KMS-11 (cell line): Measurements from ENCODE around the gene SLC38A4.

ENCODE experiments used
- H2AFZ ChIP-seq: fragments of 200-600 bp; sonication (generic); 2 replicates; pipeline ENCODE4 v1.6.1; 2016; ENCODE audit warnings: antibody characterized with exemption, mixed run types, low read depth
- H3K27ac ChIP-seq: fragments of 200-600 bp; sonication (generic); 2 replicates; pipeline ENCODE4 v1.6.1; 2016; ENCODE audit warnings: mild to moderate bottlenecking, mixed run types
- H3K27me3 ChIP-seq: fragments of 200-600 bp; sonication (generic); 2 replicates; pipeline ENCODE4 v1.6.1; 2017; ENCODE audit warnings: mild to moderate bottlenecking, low read depth, mixed run types, moderate library complexity; ENCODE audit not compliant: insufficient read depth
- H3K36me3 ChIP-seq: fragments of 200-600 bp; sonication (generic); 2 replicates; pipeline ENCODE4 v1.6.1; 2017; ENCODE audit warnings: mild to moderate bottlenecking, mixed run types; ENCODE audit not compliant: insufficient read depth
- H3K4me1 ChIP-seq: fragments of 200-600 bp; sonication (generic); 2 replicates; pipeline ENCODE4 v1.6.1; 2016; ENCODE audit warnings: mild to moderate bottlenecking, low read depth, mixed run types; ENCODE audit not compliant: poor library complexity, severe bottlenecking
- H3K4me2 ChIP-seq: fragments of 200-600 bp; sonication (generic); 2 replicates; pipeline ENCODE4 v1.7.0; 2016; ENCODE audit warnings: mild to moderate bottlenecking, mixed run types
- H3K4me3 ChIP-seq: fragments of 200-600 bp; sonication (generic); IDR thresholded peaks from 2 replicates; pipeline ENCODE4 v1.6.1; 2017; ENCODE audit warnings: low read depth, low read length, mixed read lengths; ENCODE audit not compliant: insufficient read depth
- H3K79me2 ChIP-seq: fragments of 200-600 bp; sonication (generic); 2 replicates; pipeline ENCODE4 v1.6.1; 2016; ENCODE audit warnings: low read depth, mixed run types; ENCODE audit not compliant: insufficient read depth
- H3K9ac ChIP-seq: fragments of 200-600 bp; sonication (generic); 2 replicates; pipeline ENCODE4 v1.6.1; 2016; ENCODE audit warnings: mild to moderate bottlenecking, mixed run types
- H4K20me1 ChIP-seq: fragments of 200-600 bp; sonication (generic); 2 replicates; pipeline ENCODE4 v1.6.1; 2016; ENCODE audit warnings: mild to moderate bottlenecking, mixed run types; ENCODE audit not compliant: insufficient read depth
- TF ChIP-seq, protein P1 (sequence below): fragments of 200-600 bp; sonication (generic); conservative IDR thresholded peaks from 2 replicates; pipeline ENCODE4 v1.6.1; 2017; ENCODE audit warnings: low read depth, mild to moderate bottlenecking, antibody characterized with exemption, low read length, moderate library complexity, mixed read lengths

Gene SLC38A4

GRCh38 chr12:46790066-46790465 lies 35.7 kb downstream of the SLC38A4 start:
- H3K4me1 ChIP-seq, result peaks cover 4% of the 10 kb centered on the region
- H4K20me1 ChIP-seq, result no peaks in the 10 kb centered on the region
- no peak overlapping the region for H3K9ac ChIP-seq
- no peak overlapping the region for H3K4me2 ChIP-seq
- H3K36me3 ChIP-seq, result no peaks in the 10 kb centered on the region
- TF ChIP-seq, protein P1, sequence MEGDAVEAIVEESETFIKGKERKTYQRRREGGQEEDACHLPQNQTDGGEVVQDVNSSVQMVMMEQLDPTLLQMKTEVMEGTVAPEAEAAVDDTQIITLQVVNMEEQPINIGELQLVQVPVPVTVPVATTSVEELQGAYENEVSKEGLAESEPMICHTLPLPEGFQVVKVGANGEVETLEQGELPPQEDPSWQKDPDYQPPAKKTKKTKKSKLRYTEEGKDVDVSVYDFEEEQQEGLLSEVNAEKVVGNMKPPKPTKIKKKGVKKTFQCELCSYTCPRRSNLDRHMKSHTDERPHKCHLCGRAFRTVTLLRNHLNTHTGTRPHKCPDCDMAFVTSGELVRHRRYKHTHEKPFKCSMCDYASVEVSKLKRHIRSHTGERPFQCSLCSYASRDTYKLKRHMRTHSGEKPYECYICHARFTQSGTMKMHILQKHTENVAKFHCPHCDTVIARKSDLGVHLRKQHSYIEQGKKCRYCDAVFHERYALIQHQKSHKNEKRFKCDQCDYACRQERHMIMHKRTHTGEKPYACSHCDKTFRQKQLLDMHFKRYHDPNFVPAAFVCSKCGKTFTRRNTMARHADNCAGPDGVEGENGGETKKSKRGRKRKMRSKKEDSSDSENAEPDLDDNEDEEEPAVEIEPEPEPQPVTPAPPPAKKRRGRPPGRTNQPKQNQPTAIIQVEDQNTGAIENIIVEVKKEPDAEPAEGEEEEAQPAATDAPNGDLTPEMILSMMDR, result no peak
- H3K27ac ChIP-seq, result no peak overlapping the region
- no peaks in the 10 kb centered on the region for H3K79me2 ChIP-seq
- no peaks in the 10 kb centered on the region for H3K27me3 ChIP-seq
- no peak overlapping the region for H2AFZ ChIP-seq
- H3K4me3 ChIP-seq, result no peak overlapping the region

GRCh38 chr12:46788072-46788887 lies 37.5 kb downstream of the SLC38A4 start:
- Histone ChIP-seq H3K4me1 (peaks cover 16% of the 10 kb centered on the region), H2AFZ (no peak overlapping the region), H3K27me3 (no peaks in the 10 kb centered on the region), H3K9ac (no peak overlapping the region), H3K4me2 (no peak overlapping the region), H3K4me3 (no peak overlapping the region), H4K20me1 (no peaks in the 10 kb centered on the region), H3K79me2 (no peaks in the 10 kb centered on the region), H3K36me3 (no peaks in the 10 kb centered on the region), H3K27ac (no peak overlapping the region)
- TF ChIP-seq, protein P1, result no peak

GRCh38 chr12:46787496-46788055 lies 38.2 kb downstream of the SLC38A4 start:
- H3K4me3 ChIP-seq, result no peak overlapping the region
- H3K4me2 ChIP-seq, result no peak overlapping the region
- no peak overlapping the region for H3K9ac ChIP-seq
- H2AFZ ChIP-seq, result no peak overlapping the region
- H3K27me3 ChIP-seq, result no peaks in the 10 kb centered on the region
- H3K36me3 ChIP-seq, result no peaks in the 10 kb centered on the region
- H3K27ac ChIP-seq, result no peak overlapping the region
- H3K4me1 ChIP-seq, result peaks cover 16% of the 10 kb centered on the region
- TF ChIP-seq, protein P1, result no peak
- H3K79me2 ChIP-seq, result no peaks in the 10 kb centered on the region
- no peaks in the 10 kb centered on the region for H4K20me1 ChIP-seq

DNA sequence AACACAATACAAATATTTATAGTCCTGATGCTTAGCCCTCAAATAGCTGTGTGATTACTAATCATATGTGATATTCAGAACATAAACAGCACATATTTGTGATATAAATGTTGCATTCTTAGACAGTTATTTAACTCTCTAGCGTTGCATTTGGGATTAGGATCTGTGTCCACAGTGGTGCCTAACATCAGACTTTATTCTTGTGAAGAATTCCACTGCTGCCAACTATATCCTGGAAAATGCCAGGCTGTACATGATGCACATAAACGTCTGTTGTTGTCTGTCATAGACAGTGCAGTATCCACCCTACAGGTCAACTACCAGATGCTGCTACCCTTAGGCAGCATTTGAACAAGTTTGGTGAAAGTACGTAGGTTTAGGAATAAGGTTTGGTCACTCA lies 39.0 kb downstream of the SLC38A4 start:
- H3K27me3 ChIP-seq, result no peaks in the 10 kb centered on the region
- H3K36me3 ChIP-seq, result no peaks in the 10 kb centered on the region
- H2AFZ ChIP-seq, result no peak overlapping the region
- TF ChIP-seq, protein P1, result no peak
- no peak overlapping the region for H3K9ac ChIP-seq
- H3K4me1 ChIP-seq, result peaks cover 16% of the 10 kb centered on the region
- H3K4me2 ChIP-seq, result no peak overlapping the region
- H3K27ac ChIP-seq, result no peak overlapping the region
- no peaks in the 10 kb centered on the region for H4K20me1 ChIP-seq
- no peak overlapping the region for H3K4me3 ChIP-seq
- no peaks in the 10 kb centered on the region for H3K79me2 ChIP-seq
